ENCODE measurements around the gene PRM1.

DNA sequence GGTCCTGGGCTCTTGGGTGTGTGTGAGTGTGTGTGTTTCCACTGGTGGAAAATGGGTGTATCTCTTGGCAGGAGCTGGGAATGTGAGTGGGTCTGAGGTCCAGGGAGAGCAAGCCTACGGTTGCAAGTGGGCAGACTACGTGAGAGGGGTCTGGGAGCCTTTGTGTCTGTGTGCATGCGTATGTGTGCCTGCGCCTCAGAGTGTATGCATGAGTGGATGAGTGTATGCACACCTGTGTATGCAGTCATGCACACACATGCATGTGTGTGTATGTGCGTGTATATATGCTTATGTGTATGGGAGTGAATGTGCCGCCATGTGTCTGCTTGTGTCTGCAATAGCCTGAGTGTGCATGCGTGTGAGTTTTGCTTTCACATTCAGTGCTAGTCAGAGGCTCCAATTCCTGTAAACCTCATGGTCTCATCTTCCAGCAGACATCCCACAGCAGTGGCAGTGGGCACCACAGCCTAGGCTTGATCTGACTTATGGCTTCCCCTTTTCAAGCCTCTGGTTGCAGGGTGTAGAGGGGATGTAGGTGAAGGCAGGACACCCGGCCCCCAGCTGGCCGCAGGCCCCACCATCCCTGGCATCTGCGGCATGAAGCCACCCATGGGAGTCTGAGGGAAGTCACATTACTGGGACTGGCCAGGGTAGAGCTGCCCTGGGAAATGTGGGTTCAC lies 44.4 kb upstream of the PRM1 start:
- TF ChIP-seq, protein P1, sequence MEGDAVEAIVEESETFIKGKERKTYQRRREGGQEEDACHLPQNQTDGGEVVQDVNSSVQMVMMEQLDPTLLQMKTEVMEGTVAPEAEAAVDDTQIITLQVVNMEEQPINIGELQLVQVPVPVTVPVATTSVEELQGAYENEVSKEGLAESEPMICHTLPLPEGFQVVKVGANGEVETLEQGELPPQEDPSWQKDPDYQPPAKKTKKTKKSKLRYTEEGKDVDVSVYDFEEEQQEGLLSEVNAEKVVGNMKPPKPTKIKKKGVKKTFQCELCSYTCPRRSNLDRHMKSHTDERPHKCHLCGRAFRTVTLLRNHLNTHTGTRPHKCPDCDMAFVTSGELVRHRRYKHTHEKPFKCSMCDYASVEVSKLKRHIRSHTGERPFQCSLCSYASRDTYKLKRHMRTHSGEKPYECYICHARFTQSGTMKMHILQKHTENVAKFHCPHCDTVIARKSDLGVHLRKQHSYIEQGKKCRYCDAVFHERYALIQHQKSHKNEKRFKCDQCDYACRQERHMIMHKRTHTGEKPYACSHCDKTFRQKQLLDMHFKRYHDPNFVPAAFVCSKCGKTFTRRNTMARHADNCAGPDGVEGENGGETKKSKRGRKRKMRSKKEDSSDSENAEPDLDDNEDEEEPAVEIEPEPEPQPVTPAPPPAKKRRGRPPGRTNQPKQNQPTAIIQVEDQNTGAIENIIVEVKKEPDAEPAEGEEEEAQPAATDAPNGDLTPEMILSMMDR (IDR thresholded peaks at IDR 0.05; ENCODE audit: low read depth, low read length, missing input control), result no peak
- TF ChIP-seq, protein P2, sequence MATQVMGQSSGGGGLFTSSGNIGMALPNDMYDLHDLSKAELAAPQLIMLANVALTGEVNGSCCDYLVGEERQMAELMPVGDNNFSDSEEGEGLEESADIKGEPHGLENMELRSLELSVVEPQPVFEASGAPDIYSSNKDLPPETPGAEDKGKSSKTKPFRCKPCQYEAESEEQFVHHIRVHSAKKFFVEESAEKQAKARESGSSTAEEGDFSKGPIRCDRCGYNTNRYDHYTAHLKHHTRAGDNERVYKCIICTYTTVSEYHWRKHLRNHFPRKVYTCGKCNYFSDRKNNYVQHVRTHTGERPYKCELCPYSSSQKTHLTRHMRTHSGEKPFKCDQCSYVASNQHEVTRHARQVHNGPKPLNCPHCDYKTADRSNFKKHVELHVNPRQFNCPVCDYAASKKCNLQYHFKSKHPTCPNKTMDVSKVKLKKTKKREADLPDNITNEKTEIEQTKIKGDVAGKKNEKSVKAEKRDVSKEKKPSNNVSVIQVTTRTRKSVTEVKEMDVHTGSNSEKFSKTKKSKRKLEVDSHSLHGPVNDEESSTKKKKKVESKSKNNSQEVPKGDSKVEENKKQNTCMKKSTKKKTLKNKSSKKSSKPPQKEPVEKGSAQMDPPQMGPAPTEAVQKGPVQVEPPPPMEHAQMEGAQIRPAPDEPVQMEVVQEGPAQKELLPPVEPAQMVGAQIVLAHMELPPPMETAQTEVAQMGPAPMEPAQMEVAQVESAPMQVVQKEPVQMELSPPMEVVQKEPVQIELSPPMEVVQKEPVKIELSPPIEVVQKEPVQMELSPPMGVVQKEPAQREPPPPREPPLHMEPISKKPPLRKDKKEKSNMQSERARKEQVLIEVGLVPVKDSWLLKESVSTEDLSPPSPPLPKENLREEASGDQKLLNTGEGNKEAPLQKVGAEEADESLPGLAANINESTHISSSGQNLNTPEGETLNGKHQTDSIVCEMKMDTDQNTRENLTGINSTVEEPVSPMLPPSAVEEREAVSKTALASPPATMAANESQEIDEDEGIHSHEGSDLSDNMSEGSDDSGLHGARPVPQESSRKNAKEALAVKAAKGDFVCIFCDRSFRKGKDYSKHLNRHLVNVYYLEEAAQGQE (IDR thresholded peaks at IDR 0.05), result no peak
- TF ChIP-seq, protein P3, sequence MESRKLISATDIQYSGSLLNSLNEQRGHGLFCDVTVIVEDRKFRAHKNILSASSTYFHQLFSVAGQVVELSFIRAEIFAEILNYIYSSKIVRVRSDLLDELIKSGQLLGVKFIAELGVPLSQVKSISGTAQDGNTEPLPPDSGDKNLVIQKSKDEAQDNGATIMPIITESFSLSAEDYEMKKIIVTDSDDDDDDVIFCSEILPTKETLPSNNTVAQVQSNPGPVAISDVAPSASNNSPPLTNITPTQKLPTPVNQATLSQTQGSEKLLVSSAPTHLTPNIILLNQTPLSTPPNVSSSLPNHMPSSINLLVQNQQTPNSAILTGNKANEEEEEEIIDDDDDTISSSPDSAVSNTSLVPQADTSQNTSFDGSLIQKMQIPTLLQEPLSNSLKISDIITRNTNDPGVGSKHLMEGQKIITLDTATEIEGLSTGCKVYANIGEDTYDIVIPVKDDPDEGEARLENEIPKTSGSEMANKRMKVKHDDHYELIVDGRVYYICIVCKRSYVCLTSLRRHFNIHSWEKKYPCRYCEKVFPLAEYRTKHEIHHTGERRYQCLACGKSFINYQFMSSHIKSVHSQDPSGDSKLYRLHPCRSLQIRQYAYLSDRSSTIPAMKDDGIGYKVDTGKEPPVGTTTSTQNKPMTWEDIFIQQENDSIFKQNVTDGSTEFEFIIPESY (IDR thresholded peaks at IDR 0.05), result no peak
- TF ChIP-seq YY1 (IDR thresholded peaks at IDR 0.05), result no peak
